ENCODE data around the gene CLGN.

DNA sequence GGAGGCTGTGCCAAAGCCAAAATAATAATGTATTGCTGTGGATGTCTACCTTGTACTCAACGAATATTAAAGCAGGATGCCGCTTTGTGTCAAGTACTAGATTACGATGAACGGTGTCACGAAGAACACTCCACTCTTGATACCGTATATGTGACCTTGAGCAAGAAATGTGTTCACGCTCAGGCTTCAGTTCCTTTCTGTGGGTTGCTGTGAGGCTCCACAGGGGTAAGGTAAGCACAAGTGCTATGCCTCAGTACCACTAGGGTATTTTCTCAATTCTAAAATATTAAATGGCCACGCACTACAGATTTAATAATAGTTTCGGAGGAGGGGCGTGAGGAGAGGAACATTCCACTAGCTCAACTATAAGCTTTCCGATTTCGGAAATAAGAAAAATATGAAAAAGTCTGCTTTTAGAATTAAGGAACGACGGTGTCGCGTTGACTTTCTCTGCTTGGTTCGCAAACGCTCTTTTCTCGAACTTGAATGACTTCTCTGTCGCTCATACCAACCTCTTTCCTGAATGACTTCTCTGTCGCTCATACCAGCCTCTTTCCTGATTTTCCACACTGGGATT, 54.6 kb downstream of the CLGN start:
- TF ChIP-seq, protein P1, sequence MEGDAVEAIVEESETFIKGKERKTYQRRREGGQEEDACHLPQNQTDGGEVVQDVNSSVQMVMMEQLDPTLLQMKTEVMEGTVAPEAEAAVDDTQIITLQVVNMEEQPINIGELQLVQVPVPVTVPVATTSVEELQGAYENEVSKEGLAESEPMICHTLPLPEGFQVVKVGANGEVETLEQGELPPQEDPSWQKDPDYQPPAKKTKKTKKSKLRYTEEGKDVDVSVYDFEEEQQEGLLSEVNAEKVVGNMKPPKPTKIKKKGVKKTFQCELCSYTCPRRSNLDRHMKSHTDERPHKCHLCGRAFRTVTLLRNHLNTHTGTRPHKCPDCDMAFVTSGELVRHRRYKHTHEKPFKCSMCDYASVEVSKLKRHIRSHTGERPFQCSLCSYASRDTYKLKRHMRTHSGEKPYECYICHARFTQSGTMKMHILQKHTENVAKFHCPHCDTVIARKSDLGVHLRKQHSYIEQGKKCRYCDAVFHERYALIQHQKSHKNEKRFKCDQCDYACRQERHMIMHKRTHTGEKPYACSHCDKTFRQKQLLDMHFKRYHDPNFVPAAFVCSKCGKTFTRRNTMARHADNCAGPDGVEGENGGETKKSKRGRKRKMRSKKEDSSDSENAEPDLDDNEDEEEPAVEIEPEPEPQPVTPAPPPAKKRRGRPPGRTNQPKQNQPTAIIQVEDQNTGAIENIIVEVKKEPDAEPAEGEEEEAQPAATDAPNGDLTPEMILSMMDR (conservative IDR thresholded peaks at IDR 0.05; ENCODE audit: low read length): peak; percentile 48
- no peak for TF ChIP-seq EZH2phosphoT487 (IDR thresholded peaks at IDR 0.05; ENCODE audit: borderline replicate concordance)
